Stimulated activated CD8-positive, alpha-beta memory T cell treated with anti-CD3 and anti-CD28 coated beads, Interleukin-12 subunit alpha, Interleukin-12 subunit beta, amount 100 ng/mL, for 4 hours (primary cell): ENCODE measurements around the gene MRPS10.
A peak's percentile ranks its signal among the peaks of the same experiment; 100 is the strongest.

Experiments used
- DNase-seq: peaks from one replicate; pipeline ENCODE4 v3.0.0-alpha.2; 2020; ENCODE audit warnings: low read depth

MRPS10 gene

GRCh38 chr6:42217519-42218367 is at the start of gene MRPS10:
TSS of gene MRPS10 (minus strand) at chr6:42217861. CDS start at chr6:42217849, 12 bp downstream.
- peak; percentile 81 for DNase-seq

DNA sequence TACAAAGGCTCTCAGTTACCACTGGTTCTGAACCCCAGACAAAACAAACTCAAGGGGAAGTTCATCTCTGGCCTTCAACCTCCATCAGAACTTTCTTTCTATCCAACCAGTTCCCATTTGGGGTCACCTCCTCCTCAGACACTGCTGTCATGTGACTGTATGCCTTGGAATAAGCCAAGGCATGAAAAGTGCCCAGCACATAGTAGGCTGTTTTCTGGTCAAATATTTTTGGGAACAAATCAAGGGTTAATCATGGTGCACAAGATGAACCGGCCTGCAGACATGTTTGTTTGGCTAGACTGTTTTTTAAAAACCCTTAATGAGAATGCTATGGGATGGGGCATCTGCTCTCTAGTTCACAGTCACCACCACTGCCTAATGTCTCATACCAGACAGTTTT is 48.9 kb upstream of the MRPS10 start:
- DNase-seq, result no peak

GRCh38 chr6:42264852-42265390 is 47.3 kb upstream of the MRPS10 start:
- DNase-seq, result no peak

- DNase-seq, result no peak
These were observed 46.6 kb upstream of the MRPS10 start for GRCh38 chr6:42264162-42264851.

DNA sequence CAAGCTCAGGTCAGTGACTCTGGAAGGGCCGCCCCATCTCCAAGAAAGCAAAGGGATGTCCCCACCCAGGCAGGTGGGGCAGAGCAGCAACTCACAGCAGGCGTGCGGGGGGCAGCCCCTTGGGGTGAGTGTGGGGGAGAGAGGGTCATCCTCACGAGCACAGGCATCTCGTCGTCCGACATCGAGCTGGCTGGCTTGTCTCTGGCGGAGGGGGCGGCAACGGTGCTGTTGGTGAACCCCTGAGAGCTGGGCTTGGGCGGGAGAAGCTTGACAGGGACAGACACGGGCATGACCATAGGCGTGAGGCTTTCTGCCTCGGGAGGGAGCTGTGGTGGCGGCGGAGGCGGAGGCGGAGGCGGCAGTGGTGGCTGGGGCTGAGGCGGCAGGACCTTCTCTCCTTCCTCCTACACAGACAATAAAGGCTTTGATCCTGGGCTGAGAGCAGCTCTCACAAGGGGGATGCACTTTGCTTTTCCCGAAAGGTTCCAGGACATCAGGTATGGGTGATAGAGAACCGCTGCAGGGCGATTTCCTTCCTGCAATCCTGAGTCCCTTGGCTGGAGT is 45.6 kb upstream of the MRPS10 start:
- no peak for DNase-seq

- DNase-seq, result peak; percentile 20
These were observed 43.3 kb upstream of the MRPS10 start for GRCh38 chr6:42260972-42261371.

DNA sequence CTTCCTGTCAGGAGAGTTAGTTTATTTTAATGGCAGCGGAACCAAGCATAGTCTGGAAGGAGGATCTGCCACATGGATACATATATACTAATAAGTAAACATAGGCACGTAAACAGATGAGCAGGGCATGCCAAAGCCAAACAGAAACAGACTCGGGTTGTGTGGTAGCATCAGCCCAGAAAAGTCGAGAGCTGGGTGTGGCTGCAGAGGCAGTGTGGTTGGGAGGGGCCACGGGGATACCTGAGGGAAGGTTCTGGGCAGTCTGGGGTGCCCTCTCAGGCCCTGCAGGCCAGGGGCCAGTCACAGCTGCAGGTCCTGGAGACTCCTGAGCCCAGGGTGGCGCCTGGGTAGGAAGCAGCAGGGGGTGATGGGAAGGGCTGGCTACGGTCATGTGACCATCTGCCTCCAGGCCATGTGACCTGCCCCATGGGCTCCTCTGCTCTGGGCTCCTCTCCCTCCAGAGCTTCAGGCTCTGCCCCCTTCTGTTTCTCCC is 42.8 kb upstream of the MRPS10 start:
- DNase-seq, result no peak

DNA sequence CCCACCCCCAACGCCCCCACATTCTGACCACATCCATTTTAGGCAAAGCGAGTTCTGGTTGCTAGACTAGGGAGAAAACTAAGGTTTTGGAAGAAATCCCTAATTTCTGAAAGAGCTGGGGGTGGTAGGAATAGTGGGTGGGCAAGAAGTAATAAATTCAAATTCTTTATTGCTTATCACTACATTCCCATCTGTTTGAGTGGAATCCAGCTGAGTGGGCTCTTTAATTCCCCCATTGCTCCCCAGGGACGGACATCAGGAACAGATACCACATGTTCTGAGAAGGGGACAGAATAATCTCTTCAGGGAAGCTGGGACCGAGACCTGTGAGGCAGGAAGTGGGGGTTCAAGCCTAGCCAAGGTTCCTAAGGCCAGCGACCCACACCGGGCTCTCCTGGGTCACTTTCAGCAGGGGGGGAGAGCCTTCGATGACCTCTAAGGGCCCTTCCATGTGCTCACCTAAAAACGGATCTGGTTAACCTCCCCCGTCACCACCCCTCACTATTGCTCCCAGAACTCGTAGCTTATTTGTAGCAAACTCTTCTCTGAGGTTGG is 42.3 kb upstream of the MRPS10 start:
- DNase-seq, result no peak

DNA sequence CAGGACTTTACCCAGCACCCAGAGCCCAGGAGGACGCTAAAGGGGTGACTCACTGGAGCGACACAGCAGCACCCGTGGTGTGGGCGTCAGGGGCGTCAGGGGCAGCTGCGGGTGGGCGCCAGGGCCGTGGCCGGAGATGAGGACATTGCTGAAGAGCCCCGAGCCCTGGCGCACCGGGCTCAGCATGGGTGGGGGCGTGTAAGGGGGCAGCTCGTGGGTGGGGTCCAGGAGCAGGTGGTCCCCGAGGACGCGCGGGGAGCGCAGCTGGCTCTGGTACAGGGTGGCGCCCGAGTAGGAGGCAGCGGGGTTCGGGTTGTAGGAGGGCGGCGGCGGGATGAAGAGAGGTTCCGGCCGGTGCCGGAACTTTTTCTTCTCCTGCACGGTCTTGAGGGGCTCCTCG is 41.6 kb upstream of the MRPS10 start:
- DNase-seq, result no peak

GRCh38 chr6:42257614-42258013 is 40.0 kb upstream of the MRPS10 start:
- no peak for DNase-seq

GRCh38 chr6:42257063-42257462 is 39.4 kb upstream of the MRPS10 start:
- DNase-seq, result no peak

- DNase-seq, result no peak
These were observed 37.4 kb upstream of the MRPS10 start for GRCh38 chr6:42255050-42255449.

DNA sequence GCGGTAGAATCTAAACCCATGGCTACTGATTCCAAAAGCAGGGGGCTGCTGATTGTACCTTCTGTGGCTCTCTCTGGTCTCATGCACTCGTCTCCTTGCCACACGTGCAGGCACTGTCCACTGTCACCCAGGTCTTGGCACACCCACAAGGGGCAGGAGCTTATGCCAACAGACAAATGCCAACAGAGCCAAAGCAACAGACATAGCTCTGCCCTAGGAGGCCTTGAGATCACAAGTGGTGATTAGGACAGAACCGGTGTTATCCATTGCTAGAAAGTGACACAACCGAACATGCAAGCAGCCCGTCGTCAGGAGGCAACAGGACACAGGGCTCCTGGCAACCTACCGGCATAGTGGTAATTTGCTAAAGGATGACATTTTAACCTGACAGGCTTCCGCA is 36.8 kb upstream of the MRPS10 start:
- no peak for DNase-seq

DNA sequence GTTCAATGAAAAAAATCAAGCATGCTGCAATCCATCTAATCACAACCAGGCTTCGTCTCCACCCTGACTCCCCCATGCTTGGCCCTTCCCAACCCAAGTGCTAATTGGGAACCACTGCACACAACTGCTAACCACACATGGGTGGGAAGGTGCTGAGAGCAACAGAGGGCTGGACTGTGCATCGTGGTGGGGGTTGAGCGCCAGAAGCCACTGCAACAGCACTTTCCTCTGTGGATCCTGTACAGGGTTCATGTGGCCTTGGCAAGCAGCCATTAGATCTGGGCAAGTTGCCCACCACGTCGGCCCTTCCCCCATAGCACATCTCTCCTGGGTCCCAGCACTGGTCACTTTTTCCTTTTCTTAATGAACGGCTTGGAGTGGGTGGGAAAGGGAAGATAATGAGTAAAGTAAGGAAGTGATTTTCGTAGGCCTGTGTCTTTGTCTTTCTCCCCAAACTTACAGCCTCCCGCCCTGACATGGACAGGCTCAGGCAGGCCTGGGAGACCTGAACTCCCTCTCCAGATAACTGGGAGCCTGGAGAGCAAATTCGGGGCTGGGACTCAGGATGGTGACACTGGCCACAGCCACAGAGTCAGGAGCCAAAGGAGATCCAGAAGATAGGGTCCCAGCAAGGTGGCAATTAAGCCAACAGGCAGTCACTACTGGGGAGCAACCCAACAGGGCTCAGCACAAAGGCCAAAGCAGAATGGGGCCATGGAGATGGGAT is 34.4 kb upstream of the MRPS10 start:
- no peak for DNase-seq

DNA sequence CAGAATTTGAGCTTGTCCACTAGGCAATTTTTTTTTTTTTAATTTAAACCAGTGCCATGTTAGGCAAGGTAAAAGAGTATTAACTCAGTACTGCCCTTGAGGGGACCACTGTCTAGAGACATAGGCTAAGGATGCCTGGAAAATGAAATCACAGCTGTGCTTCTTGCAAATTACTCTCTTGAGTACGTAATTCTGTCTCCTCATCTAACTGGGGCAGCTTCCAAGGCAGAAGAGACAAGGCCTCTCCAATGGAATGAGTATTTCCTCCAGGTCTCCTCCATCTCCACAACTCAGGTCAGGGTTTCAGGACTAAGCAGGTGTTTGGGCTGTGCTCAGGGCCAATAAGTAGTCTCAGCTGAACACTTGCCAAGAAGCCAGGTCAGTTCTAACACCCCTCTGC is 33.8 kb upstream of the MRPS10 start:
- DNase-seq, result no peak

- no peak for DNase-seq
These were observed 32.7 kb upstream of the MRPS10 start for GRCh38 chr6:42250274-42250931.

DNA sequence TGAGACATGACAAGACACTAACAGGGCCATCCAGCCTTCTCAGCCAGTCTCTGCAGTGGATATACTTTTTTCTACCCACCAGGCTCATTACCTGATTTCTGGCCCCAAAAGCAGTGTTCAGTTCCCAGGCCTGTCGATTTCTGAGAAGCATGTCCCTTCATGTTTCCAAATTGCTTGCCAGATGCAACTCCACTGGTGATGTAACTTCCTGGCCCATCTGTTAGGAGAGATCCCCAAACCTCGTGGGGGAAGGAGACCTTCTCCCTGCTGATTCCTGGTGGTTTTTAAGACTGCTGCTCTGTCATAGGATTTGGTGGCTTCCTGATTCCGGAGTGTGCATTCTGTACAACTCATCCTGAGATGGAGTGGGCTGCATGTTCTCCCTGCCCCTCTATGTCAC is 31.6 kb upstream of the MRPS10 start:
- DNase-seq, result no peak

DNA sequence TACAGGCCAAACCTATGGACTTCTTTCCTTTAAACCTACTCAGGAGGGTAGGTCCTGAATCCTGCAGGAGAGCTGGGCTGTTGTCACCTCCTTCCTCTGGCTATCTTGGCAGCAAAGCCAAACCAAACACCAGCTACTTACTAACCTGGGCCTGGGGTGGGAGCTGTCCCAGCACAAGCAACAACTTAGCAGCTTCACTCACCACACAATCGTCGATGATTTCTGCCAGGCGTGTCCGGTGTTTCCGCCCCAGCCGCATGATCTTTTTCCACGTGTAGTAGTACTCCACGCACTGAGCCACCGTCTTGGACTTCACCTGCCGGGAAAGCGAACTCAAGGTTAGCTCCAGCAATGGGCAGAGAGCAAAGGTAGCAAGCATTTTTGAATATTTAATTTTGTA is 25.4 kb upstream of the MRPS10 start:
- DNase-seq, result no peak

DNA sequence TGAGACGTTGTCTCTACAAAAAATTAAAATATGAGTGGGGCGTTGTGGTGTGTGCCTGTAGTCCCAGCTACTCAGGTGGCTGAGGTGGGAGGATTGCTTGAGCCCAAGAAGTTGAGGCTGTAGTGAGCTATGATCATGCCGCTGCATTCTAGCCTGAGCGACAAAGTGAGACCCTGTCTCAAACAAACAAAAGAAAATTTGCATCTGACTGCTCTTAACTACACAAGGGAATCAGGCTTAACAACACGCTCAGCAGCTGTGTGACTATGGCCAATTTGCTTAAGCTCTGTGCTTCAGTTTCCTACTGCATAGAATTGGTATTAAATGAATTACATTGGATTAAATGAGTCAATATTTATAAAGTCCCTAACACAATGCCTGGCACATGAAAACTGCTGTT is 24.3 kb upstream of the MRPS10 start:
- no peak for DNase-seq

- DNase-seq, result no peak
These were observed 22.2 kb upstream of the MRPS10 start for GRCh38 chr6:42239736-42240375.

GRCh38 chr6:42239333-42239732 is 21.7 kb upstream of the MRPS10 start:
- no peak for DNase-seq
